Right atrium auricular region (tissue), 2 donors: ENCODE data around the gene FRMD1. TPM values are rescaled to one million over a fixed set of nuclear protein-coding genes. Genes with fewer than 3 reads are reported as not detected.

ENCODE experiments used
- DNase-seq: peaks from one replicate; pipeline ENCODE4 v3.0.0-alpha.2; 2019; ENCODE audit warnings: low spot score
- H3K27ac ChIP-seq, 2 donors: fragments of 200-600 bp; sonication (generic); 1 replicate in 1 of 2; 2 replicates in 1 of 2; pipeline ENCODE4 v1.5.1; 2016 to 2019
- H3K27me3 ChIP-seq, 2 donors: fragments of 200-600 bp; sonication (generic); one replicate each; pipeline versions ENCODE4 v1.5.1 to v1.6.0; 2017 to 2019
- H3K36me3 ChIP-seq: fragments of 200-600 bp; sonication (generic); one replicate; pipeline ENCODE4 v1.5.1; 2016
- H3K4me1 ChIP-seq, 2 donors: fragments of 200-600 bp; sonication (generic); one replicate each; pipeline versions ENCODE4 v1.5.1 to v1.6.0; 2017 to 2019
- H3K4me3 ChIP-seq, 2 donors: fragments of 200-600 bp; sonication (generic); 1 replicate in 1 of 2; 2 replicates in 1 of 2; pipeline ENCODE4 v1.5.1; 2017 to 2019; ENCODE audit warnings: mild to moderate bottlenecking in 1 of 2, moderate library complexity in 1 of 2
- H3K9me3 ChIP-seq, 2 donors: fragments of 200-600 bp; sonication (generic); one replicate each; pipeline ENCODE4 v1.5.1; 2019
- total RNA-seq, 2 donors: library from RNA; depleted of rRNA; stranded (reverse); fragments of >200 nt; gene quantifications; one replicate each; pipeline ENCODE4 v1.1.0, GENCODE V29; 2016
- TF ChIP-seq, protein P1 (sequence below), 2 donors: fragments of 200-600 bp; sonication (generic); IDR thresholded peaks; one replicate each; pipeline ENCODE4 v1.5.1; 2019; ENCODE audit warnings: antibody characterized with exemption in 2 of 2

FRMD1 gene
- total RNA-seq, 2 donors from 2014 or later, result 0.08 TPM; not detected in 1

DNA sequence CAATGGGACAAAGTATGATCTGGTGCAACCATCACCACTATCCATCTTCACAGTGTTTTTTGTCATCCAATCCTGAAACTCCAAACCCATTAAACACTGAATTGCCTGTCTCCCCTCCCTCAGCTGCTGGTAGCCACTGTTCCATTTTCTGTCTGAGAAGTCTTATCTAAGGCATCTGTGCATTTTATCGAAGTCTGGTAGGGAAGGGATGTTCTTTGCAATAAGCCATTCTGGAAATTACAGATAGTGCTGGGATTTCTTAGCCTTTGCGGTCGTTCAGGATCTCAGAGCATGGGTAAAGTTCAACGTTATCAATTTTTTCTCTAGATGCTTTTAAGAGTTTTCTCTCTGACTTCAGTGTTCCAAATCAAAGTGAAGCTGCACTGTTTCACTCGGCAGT lies 57.4 kb downstream of the FRMD1 start:
- Histone ChIP-seq H3K27ac (no peak overlapping the region), H3K9me3 (no peaks in the 10 kb centered on the region), H3K27me3 (no peaks in the 10 kb centered on the region), H3K4me1 (no peaks in the 10 kb centered on the region), H3K36me3 (no peaks in the 10 kb centered on the region), H3K4me3 (no peak overlapping the region)
- TF ChIP-seq, protein P1, sequence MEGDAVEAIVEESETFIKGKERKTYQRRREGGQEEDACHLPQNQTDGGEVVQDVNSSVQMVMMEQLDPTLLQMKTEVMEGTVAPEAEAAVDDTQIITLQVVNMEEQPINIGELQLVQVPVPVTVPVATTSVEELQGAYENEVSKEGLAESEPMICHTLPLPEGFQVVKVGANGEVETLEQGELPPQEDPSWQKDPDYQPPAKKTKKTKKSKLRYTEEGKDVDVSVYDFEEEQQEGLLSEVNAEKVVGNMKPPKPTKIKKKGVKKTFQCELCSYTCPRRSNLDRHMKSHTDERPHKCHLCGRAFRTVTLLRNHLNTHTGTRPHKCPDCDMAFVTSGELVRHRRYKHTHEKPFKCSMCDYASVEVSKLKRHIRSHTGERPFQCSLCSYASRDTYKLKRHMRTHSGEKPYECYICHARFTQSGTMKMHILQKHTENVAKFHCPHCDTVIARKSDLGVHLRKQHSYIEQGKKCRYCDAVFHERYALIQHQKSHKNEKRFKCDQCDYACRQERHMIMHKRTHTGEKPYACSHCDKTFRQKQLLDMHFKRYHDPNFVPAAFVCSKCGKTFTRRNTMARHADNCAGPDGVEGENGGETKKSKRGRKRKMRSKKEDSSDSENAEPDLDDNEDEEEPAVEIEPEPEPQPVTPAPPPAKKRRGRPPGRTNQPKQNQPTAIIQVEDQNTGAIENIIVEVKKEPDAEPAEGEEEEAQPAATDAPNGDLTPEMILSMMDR (IDR thresholded peaks at IDR 0.05), result no peak
- DNase-seq, result no peak

GRCh38 chr6:168020242-168020641 lies 58.8 kb downstream of the FRMD1 start:
- H3K4me3 ChIP-seq, result no peak overlapping the region
- H3K4me1 ChIP-seq, result no peaks in the 10 kb centered on the region
- TF ChIP-seq, protein P1 (IDR thresholded peaks at IDR 0.05), result no peak
- peak; percentile 30 for DNase-seq
- H3K27ac ChIP-seq, result no peak overlapping the region
- H3K36me3 ChIP-seq, result no peaks in the 10 kb centered on the region
- H3K27me3 ChIP-seq, result no peaks in the 10 kb centered on the region
- H3K9me3 ChIP-seq, result no peaks in the 10 kb centered on the region

GRCh38 chr6:168018664-168019063 lies 60.3 kb downstream of the FRMD1 start:
- no peak for DNase-seq
- Histone ChIP-seq H3K27me3 (no peaks in the 10 kb centered on the region), H3K9me3 (no peaks in the 10 kb centered on the region), H3K27ac (no peak overlapping the region), H3K4me1 (no peaks in the 10 kb centered on the region), H3K4me3 (no peak overlapping the region), H3K36me3 (no peaks in the 10 kb centered on the region)
- TF ChIP-seq, protein P1 (IDR thresholded peaks at IDR 0.05), result no peak

- no peaks in the 10 kb centered on the region for H3K36me3 ChIP-seq
- no peak for DNase-seq
- H3K9me3 ChIP-seq, result no peaks in the 10 kb centered on the region
- no peaks in the 10 kb centered on the region for H3K4me1 ChIP-seq
- TF ChIP-seq, protein P1 (IDR thresholded peaks at IDR 0.05), result no peak
- no peaks in the 10 kb centered on the region for H3K27me3 ChIP-seq
- no peak overlapping the region for H3K27ac ChIP-seq
- no peak overlapping the region for H3K4me3 ChIP-seq
These were observed 61.4 kb downstream of the FRMD1 start for GRCh38 chr6:168017629-168018028.

- no peaks in the 10 kb centered on the region for H3K4me1 ChIP-seq
- H3K27ac ChIP-seq, result no peak overlapping the region
- peaks cover 0 to 7% of the 10 kb centered on the region in 2 donors for H3K9me3 ChIP-seq
- no peaks in the 10 kb centered on the region for H3K36me3 ChIP-seq
- H3K4me3 ChIP-seq, result no peak overlapping the region
- H3K27me3 ChIP-seq, result no peaks in the 10 kb centered on the region
- no peak for DNase-seq
- TF ChIP-seq, protein P1 (IDR thresholded peaks at IDR 0.05), result no peak
These were observed 62.1 kb downstream of the FRMD1 start for GRCh38 chr6:168016721-168017525.
